Endothelial cell of umbilical vein (primary cell): Measurements from ENCODE around the gene ADAMTS17. TPM values are rescaled to one million over a fixed set of nuclear protein-coding genes. Genes with fewer than 3 reads are reported as not detected.

Experiments used
- BruUV-seq: library from RNA; stranded (reverse); fragments of 400-500 nt; replicated peaks from 2 replicates; lab custom pipeline; 2021; lab: Mats Ljungman, UMichigan
- CTCF ChIA-PET: fragments of 300-600, 350-600 bp; sonication (Branson Sonifier 250); formaldehyde crosslinking; loops from one replicate; lab custom pipeline; 2021; ENCODE audit warnings: antibody characterized with exemption, inconsistent platforms; lab: Charles Lee
- POLR2A ChIA-PET: fragments of 300-600, 350-600 bp; sonication (Branson Sonifier 250); formaldehyde crosslinking; loops from one replicate; lab custom pipeline; 2021; ENCODE audit warnings: antibody characterized with exemption, inconsistent platforms; lab: Charles Lee
- DNase-seq: peaks from one replicate; pipeline ENCODE4 v3.0.0-alpha.2; 2011; ENCODE audit warnings: low read depth, low spot score
- FAIRE-seq: peaks from 2 replicates; lab custom pipeline; 2011; peaks lifted over from hg19 to GRCh38; lab: Jason Lieb, UNC
- H2AFZ ChIP-seq: 2 replicates; pipeline ENCODE4 v1.6.0; 2012; ENCODE audit warnings: low read depth, low read length, control low read depth, inconsistent platforms
- H3K27ac ChIP-seq: 2 replicates; pipeline ENCODE4 v1.5.1; 2011; ENCODE audit warnings: low read depth, mild to moderate bottlenecking, control low read depth, low read length, moderate library complexity; ENCODE audit not compliant: insufficient read depth
- H3K27me3 ChIP-seq, 2 experiments: 2 replicates each; pipeline versions ENCODE4 v1.6.0 to v1.6.1; 2011; ENCODE audit warnings: low read length in 2 of 2, mixed read lengths in 1 of 2; ENCODE audit not compliant: control insufficient read depth in 2 of 2, insufficient read depth in 2 of 2
- H3K36me3 ChIP-seq, 2 experiments: 2 replicates in 1 of 2; 3 replicates in 1 of 2; pipeline ENCODE4 v1.5.1; 2011; ENCODE audit warnings: low read length in 2 of 2, mild to moderate bottlenecking in 1 of 2, moderate library complexity in 1 of 2; ENCODE audit not compliant: control insufficient read depth in 2 of 2, insufficient read depth in 2 of 2; ENCODE audit errors: extremely low read depth in 1 of 2
- H3K4me1 ChIP-seq: 3 replicates; pipeline ENCODE4 v1.5.1; 2011; ENCODE audit warnings: mild to moderate bottlenecking, low read length; ENCODE audit not compliant: control insufficient read depth, insufficient read depth; ENCODE audit errors: extremely low read depth
- H3K4me2 ChIP-seq: 2 replicates; pipeline ENCODE4 v1.6.1; 2011; ENCODE audit warnings: low read length, control low read depth, mixed read lengths; ENCODE audit not compliant: insufficient read depth
- H3K4me3 ChIP-seq, 3 experiments: fragments of 200-600 bp in 1 of 3; sonication (generic), shearing (Covaris generic) in 1 of 3; replicated peaks in 1 of 3; 2 replicates each; pipeline ENCODE4 v1.5.1; 2011 to 2016; ENCODE audit warnings: control low read depth in 3 of 3, low read length in 3 of 3, mild to moderate bottlenecking in 2 of 3, inconsistent platforms in 1 of 3, low read depth in 1 of 3, moderate library complexity in 1 of 3; ENCODE audit not compliant: insufficient read depth in 1 of 3
- H3K79me2 ChIP-seq: 2 replicates; pipeline ENCODE4 v1.6.0; 2012; ENCODE audit warnings: low read length, inconsistent platforms; ENCODE audit not compliant: control insufficient read depth, insufficient read depth
- H3K9ac ChIP-seq: replicated peaks from 2 replicates; pipeline ENCODE3; 2011; ENCODE audit warnings: low read length, control low read depth; ENCODE audit not compliant: insufficient read depth; ENCODE audit errors: extremely low read depth
- H3K9me1 ChIP-seq: replicated peaks from 3 replicates; pipeline ENCODE4 v1.6.0; 2011; ENCODE audit warnings: mild to moderate bottlenecking, low read length; ENCODE audit not compliant: control insufficient read depth, insufficient read depth; ENCODE audit errors: extremely low read depth
- H3K9me3 ChIP-seq: replicated peaks from 2 replicates; pipeline ENCODE4 v1.5.1; 2012; ENCODE audit warnings: low read length, inconsistent platforms; ENCODE audit not compliant: control insufficient read depth, insufficient read depth
- H4K20me1 ChIP-seq: replicated peaks from 2 replicates; pipeline ENCODE3; 2011; ENCODE audit warnings: mild to moderate bottlenecking, low read length; ENCODE audit not compliant: control insufficient read depth, insufficient read depth; ENCODE audit errors: extremely low read depth
- EZH2 ChIP-seq: IDR thresholded peaks from 2 replicates; pipeline ENCODE4 v1.6.1; 2012; ENCODE audit warnings: borderline replicate concordance, low read depth, mild to moderate bottlenecking, moderate library complexity, low read length, inconsistent platforms; ENCODE audit not compliant: severe bottlenecking
- FOS ChIP-seq: IDR thresholded peaks from 2 replicates; pipeline ENCODE4 v1.6.1; 2011; ENCODE audit warnings: mild to moderate bottlenecking, low read length, moderate library complexity, borderline replicate concordance; ENCODE audit not compliant: insufficient read depth
- GATA2 ChIP-seq: IDR thresholded peaks from 2 replicates; pipeline ENCODE4 v1.7.0; 2011; ENCODE audit warnings: low read depth, mild to moderate bottlenecking, moderate library complexity, mixed read lengths, low read length; ENCODE audit not compliant: insufficient read length, insufficient read depth
- JUN ChIP-seq: IDR thresholded peaks from 2 replicates; pipeline ENCODE4 v1.6.1; 2011; ENCODE audit warnings: borderline replicate concordance, low read depth; ENCODE audit not compliant: insufficient read length, insufficient read depth
- MYC ChIP-seq: IDR thresholded peaks from one replicate; pipeline ENCODE4 v1.6.1; 2011; ENCODE audit warnings: mild to moderate bottlenecking, low read depth, low read length
- POLR2A ChIP-seq: IDR thresholded peaks from 2 replicates; pipeline ENCODE4 v1.6.1; 2012; ENCODE audit warnings: low read depth, mild to moderate bottlenecking, control low read depth, low read length
- POLR2AphosphoS5 ChIP-seq: IDR thresholded peaks from 2 replicates; pipeline ENCODE4 v1.6.1; 2012; ENCODE audit warnings: low read depth, mild to moderate bottlenecking, control low read depth, low read length, moderate library complexity; ENCODE audit not compliant: insufficient read depth
- dilution Hi-C: fragments of 300-500 bp; cut with MboI; formaldehyde crosslinking; loops from one replicate; pipeline ENCODE4 v1.15.0; 2019; ENCODE audit warnings: low sequenced_read_pairs; ENCODE audit not compliant: extremely low pct_ligation_motif_present
- intact Hi-C: fragments of 100-400 bp; cut with micrococcal nuclease; formaldehyde crosslinking; loops from one replicate; pipeline ENCODE4 v1.10.0; 2022
- polyA plus RNA-seq, 4 experiments: library from polyadenylated mRNA; depleted of rRNA in 3 of 4; stranded (reverse) in 3 of 4; unstranded in 1 of 4; fragments of >200 nt; gene quantifications; 2 replicates each; pipeline versions ENCODE4 v1.2.1 to v1.2.3, GENCODE V29; 2011 to 2012; ENCODE audit warnings: missing spikeins in 1 of 4
- total RNA-seq: library from RNA; stranded (reverse); gene quantifications from 2 replicates; pipeline ENCODE4 v1.2.3, GENCODE V29; 2021
- TF ChIP-seq, protein P1 (sequence below): IDR thresholded peaks from 2 replicates; pipeline ENCODE4 v1.6.1; 2011; ENCODE audit not compliant: insufficient read depth, insufficient read length

The ADAMTS17 gene
- total and polyA plus RNA-seq, 2 donors (not counting 3 experiments of a cell fraction or from before 2014, with no cell fraction given) = 0.12 TPM; not detected in 1

DNA sequence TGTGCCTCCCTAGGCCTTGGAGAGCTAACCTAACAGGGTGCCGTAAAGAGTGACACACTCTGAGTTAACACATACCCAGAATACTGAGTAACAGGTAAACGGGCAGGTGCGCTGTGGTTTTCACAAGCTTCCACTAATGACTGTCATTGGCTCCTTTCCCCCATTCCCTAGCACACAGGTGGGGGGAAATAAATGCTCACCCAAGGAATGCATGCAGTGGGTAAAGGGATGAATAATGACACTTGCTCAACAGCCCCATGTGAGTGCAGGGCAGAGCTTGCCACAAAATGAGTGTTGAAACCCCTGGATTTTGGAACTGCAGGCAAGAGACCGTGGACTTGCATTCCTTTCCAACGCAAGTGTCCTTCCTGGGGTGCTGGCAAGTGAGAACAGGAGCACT lies 57.6 kb downstream of the ADAMTS17 start:
- Histone ChIP-seq H3K79me2 (no peaks in the 10 kb centered on the region), H3K9ac (no peak overlapping the region), H4K20me1 (no peaks in the 10 kb centered on the region), H3K4me1 (no peaks in the 10 kb centered on the region), H3K4me2 (no peak overlapping the region), H3K27me3 (no peaks in the 10 kb centered on the region), H3K9me1 (no peaks in the 10 kb centered on the region), H3K27ac (no peak overlapping the region), H2AFZ (no peak overlapping the region), H3K36me3 (no peaks in the 10 kb centered on the region), H3K9me3 (peaks cover 8% of the 10 kb centered on the region), H3K4me3 (no peak overlapping the region)
- intact Hi-C loops (no loop called here), dilution Hi-C loops (no loop called here)
- DNase-seq (no peak), FAIRE-seq (no peak)
- TF ChIP-seq EZH2 = no peak
- TF ChIP-seq JUN = no peak
- no peak for TF ChIP-seq MYC
- no peak for TF ChIP-seq FOS
- ChIA-PET CTCF (no interaction called here), POLR2A (no interaction called here)
- no TSS peak for BruUV-seq

DNA sequence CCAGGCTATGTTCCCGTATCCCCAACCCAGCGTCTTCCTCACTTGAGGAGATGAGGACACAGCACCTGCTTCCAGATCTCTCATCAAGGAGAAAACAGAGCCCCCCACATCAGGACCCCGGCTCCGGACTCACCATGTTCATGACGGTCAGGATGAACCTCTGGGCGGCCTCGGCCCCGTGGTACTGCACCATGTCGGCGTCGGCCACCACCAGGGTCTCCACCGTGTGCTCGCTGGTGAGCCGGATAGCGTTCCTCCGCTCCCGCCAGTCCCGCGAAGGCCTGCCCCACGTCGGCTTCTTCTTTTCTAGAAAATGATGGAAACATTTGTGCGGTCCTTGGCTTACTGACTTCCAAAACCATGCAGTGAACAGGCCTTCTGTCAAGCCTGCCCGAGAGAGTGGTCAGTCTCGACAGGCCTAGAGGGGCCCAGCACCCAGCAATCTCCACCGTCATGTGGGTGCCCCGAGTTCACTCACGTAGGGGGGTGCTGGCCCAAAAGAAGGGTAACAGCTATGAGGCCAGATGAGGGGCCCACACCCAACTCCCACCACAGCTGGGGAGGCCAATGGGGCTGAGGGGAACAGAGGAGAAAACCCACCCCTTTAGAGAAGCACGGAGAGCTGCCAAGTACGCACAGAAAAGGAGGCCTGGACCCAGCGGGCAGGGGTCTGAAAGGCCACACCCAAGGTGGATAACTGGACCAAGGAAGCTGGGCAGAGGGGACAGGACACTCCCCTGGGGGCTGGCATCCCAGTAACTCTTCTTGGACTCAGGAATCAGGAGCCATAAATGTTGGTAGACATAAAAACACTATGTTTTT lies 60.5 kb downstream of the ADAMTS17 start:
- H3K27ac ChIP-seq = no peak overlapping the region
- H3K36me3 ChIP-seq = no peaks in the 10 kb centered on the region
- no peaks in the 10 kb centered on the region for H3K4me1 ChIP-seq
- BruUV-seq = no TSS peak
- no peak overlapping the region for H3K4me3 ChIP-seq
- dilution Hi-C loops = no loop called here
- intact Hi-C loops = no loop called here
- H3K9me1 ChIP-seq = no peaks in the 10 kb centered on the region
- no peaks in the 10 kb centered on the region for H3K27me3 ChIP-seq
- H3K9ac ChIP-seq = no peak overlapping the region
- no peak overlapping the region for H2AFZ ChIP-seq
- H4K20me1 ChIP-seq = no peaks in the 10 kb centered on the region
- H3K4me2 ChIP-seq = no peak overlapping the region
- TF ChIP-seq POLR2A (no peak), POLR2AphosphoS5 (no peak), GATA2 (no peak)
- TF ChIP-seq, protein P1, sequence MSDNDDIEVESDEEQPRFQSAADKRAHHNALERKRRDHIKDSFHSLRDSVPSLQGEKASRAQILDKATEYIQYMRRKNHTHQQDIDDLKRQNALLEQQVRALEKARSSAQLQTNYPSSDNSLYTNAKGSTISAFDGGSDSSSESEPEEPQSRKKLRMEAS = no peak
- H3K9me3 ChIP-seq = peaks cover 10% of the 10 kb centered on the region
- ChIA-PET CTCF (no interaction called here), POLR2A (no interaction called here)
- DNase-seq (no peak), FAIRE-seq (no peak)
- no peaks in the 10 kb centered on the region for H3K79me2 ChIP-seq
